Renal cortex interstitium (tissue), 11 donors: ENCODE measurements around the gene VMO1. TPM values are rescaled to one million over a fixed set of nuclear protein-coding genes. Genes with fewer than 3 reads are reported as not detected.
A peak's percentile ranks its signal among the peaks of the same experiment; 100 is the strongest.

Experiments
- DNase-seq, 11 donors: peaks; one replicate each; pipeline ENCODE4 v3.0.0-alpha.2; 2013; ENCODE audit warnings: low read depth in 9 of 11, low spot score in 4 of 11; ENCODE audit errors: extremely low read depth in 1 of 11
- polyA plus RNA-seq, 3 donors: library from polyadenylated mRNA; unstranded; fragments of 120-200 nt; gene quantifications; one replicate each; pipeline ENCODE4 v1.2.1, GENCODE V29; 2013; ENCODE audit not compliant: insufficient read length in 3 of 3

Gene VMO1
- polyA plus RNA-seq, 3 donors, result 0.78 to 1.7 (median 0.96) TPM

GRCh38 chr17:4740025-4740351 lies 46.2 kb downstream of the VMO1 start:
- no peak for DNase-seq

- peak in 5 of 11 donors; percentile 28 to 44 (median 36) for DNase-seq
Observed at GRCh38 chr17:4739122-4740024, 46.8 kb downstream of the VMO1 start, which contains the start of the genes CXCL16 and ZMYND15. Gene CXCL16 (minus strand): TSS chr17:4739928. CDS start chr17:4739339, 589 bp downstream. Gene ZMYND15 (plus strand): TSS chr17:4739833. CDS start chr17:4740549, 716 bp downstream.

- DNase-seq, result no peak
Observed at GRCh38 chr17:4738136-4739121, 47.7 kb downstream of the VMO1 start.

GRCh38 chr17:4735876-4736651 lies 50.1 kb downstream of the VMO1 start:
- no peak for DNase-seq

Other genes with a start within 250 kb of the VMO1 start
- gene MYBBP1A, start 231.0 kb downstream of the VMO1 start, polyA plus RNA-seq, result 10 to 100 TPM; 34.6 to 47.8 (median 43.5) TPM
- 1 to 10 TPM; 5.2 to 8.3 (median 6.8) TPM for gene GGT6, start 225.8 kb downstream of the VMO1 start, polyA plus RNA-seq
- gene SMTNL2, start 201.8 kb downstream of the VMO1 start, polyA plus RNA-seq, result 10 to 100 TPM; 56.2 to 60.1 (median 57.6) TPM
- under 1 TPM; 0.17 to 0.36 (median 0.32) TPM for gene ALOX15, start 144.7 kb downstream of the VMO1 start, polyA plus RNA-seq
- 10 to 100 TPM; 45.7 to 56.2 (median 50.0) TPM for gene PELP1, start 82.2 kb downstream of the VMO1 start, polyA plus RNA-seq
- 10 to 100 TPM; 29.8 to 39.0 (median 35.1) TPM for gene ARRB2, start 75.7 kb downstream of the VMO1 start, polyA plus RNA-seq
- 10 to 100 TPM; 24.9 to 29.4 (median 26.9) TPM for gene MED11, start 54.9 kb downstream of the VMO1 start, polyA plus RNA-seq
- 1 to 10 TPM in 1 of 3 donors, under 1 TPM in 2; 0.46 to 1.7 (median 0.50) TPM for gene ZMYND15, start 46.5 kb downstream of the VMO1 start, polyA plus RNA-seq
- 10 to 100 TPM; 10.1 to 23.2 (median 10.8) TPM for gene CXCL16, start 46.4 kb downstream of the VMO1 start, polyA plus RNA-seq
- gene TM4SF5, start 14.5 kb downstream of the VMO1 start, polyA plus RNA-seq, result 1 to 10 TPM; 1.8 to 3.1 (median 2.8) TPM
- 10 to 100 TPM in 2 of 3 donors, 1 to 10 TPM in 1; 6.7 to 11.3 (median 10.5) TPM for gene GLTPD2, start 2.6 kb upstream of the VMO1 start, polyA plus RNA-seq
- gene PSMB6, start 9.8 kb upstream of the VMO1 start, polyA plus RNA-seq, result 100 to 1,000 TPM; 123 to 139 (median 126) TPM
- gene PLD2, start 20.8 kb upstream of the VMO1 start, polyA plus RNA-seq, result 10 to 100 TPM; 34.3 to 51.2 (median 38.1) TPM
- 10 to 100 TPM; 59.4 to 70.7 (median 66.3) TPM for gene MINK1, start 47.0 kb upstream of the VMO1 start, polyA plus RNA-seq
- gene C17orf107, start 113.2 kb upstream of the VMO1 start, polyA plus RNA-seq, result 1 to 10 TPM; 1.5 to 3.0 (median 1.8) TPM
- gene CHRNE, start 116.7 kb upstream of the VMO1 start, polyA plus RNA-seq, result 1 to 10 TPM; 1.4 to 2.8 (median 1.8) TPM
- gene GP1BA, start 145.9 kb upstream of the VMO1 start, polyA plus RNA-seq, result 1 to 10 TPM; 1.9 to 2.2 (median 2.0) TPM
- 10 to 100 TPM; 62.9 to 81.6 (median 76.1) TPM for gene SLC25A11, start 153.7 kb upstream of the VMO1 start, polyA plus RNA-seq
- gene RNF167, start 153.9 kb upstream of the VMO1 start, polyA plus RNA-seq, result 100 to 1,000 TPM; 125 to 146 (median 134) TPM
- 100 to 1,000 TPM; 350 to 480 (median 397) TPM for gene PFN1, start 162.2 kb upstream of the VMO1 start, polyA plus RNA-seq
- 10 to 100 TPM; 20.3 to 36.4 (median 29.5) TPM for gene ENO3, start 164.8 kb upstream of the VMO1 start, polyA plus RNA-seq
- 100 to 1,000 TPM in 1 of 3 donors, 10 to 100 TPM in 2; 86.7 to 105 (median 92.6) TPM for gene SPAG7, start 181.5 kb upstream of the VMO1 start, polyA plus RNA-seq
- 10 to 100 TPM; 23.9 to 35.5 (median 24.3) TPM for gene CAMTA2, start 201.3 kb upstream of the VMO1 start, polyA plus RNA-seq
- 1 to 10 TPM; 7.2 to 8.0 (median 7.2) TPM for gene INCA1, start 211.2 kb upstream of the VMO1 start, polyA plus RNA-seq
- gene KIF1C, start 211.6 kb upstream of the VMO1 start, polyA plus RNA-seq, result 10 to 100 TPM; 76.8 to 97.2 (median 87.3) TPM
- under 1 TPM; 0.16 to 0.47 (median 0.16) TPM for gene SLC52A1, start 249.1 kb upstream of the VMO1 start, polyA plus RNA-seq